Stimulated activated CD4-positive, alpha-beta T cell treated with anti-CD3 and anti-CD28 coated beads, Interleukin-12 subunit alpha, Interleukin-12 subunit beta, amount 100 ng/mL, for 24 hours (primary cell): ENCODE measurements around the gene KIAA1671.

ENCODE experiments used
- DNase-seq, 2 experiments: peaks; one replicate each; pipeline ENCODE4 v3.0.0-alpha.2; 2020; ENCODE audit warnings: low read depth in 2 of 2

Gene KIAA1671

DNA sequence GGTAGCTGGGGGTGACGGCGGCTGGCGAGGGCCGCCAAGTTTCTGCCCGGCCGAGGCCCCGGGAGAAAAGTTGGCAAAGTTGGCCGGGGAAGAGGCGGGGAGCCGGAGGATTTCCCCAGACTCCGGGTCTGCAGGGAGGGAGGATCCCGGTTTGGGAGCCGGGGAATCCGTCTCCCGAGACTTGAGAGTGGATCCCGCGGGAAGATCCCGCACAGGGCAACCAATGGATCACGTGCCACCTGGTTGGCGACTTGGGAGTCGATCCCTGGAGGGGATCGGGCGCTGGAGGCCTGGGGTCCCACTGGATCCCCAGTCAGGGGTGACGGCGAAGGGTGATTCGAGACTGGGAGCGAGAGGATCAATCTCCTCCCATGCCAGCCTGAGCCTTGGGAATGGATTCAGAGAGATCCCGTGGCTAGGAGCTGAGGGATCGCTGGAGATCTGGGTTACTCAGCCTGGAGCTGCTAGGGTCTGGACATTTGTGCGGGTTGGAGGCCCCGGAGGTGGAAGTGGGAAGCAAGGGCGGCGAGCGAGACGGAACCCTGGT is 394 bp downstream of the KIAA1671 start:
- DNase-seq, result no peak

DNA sequence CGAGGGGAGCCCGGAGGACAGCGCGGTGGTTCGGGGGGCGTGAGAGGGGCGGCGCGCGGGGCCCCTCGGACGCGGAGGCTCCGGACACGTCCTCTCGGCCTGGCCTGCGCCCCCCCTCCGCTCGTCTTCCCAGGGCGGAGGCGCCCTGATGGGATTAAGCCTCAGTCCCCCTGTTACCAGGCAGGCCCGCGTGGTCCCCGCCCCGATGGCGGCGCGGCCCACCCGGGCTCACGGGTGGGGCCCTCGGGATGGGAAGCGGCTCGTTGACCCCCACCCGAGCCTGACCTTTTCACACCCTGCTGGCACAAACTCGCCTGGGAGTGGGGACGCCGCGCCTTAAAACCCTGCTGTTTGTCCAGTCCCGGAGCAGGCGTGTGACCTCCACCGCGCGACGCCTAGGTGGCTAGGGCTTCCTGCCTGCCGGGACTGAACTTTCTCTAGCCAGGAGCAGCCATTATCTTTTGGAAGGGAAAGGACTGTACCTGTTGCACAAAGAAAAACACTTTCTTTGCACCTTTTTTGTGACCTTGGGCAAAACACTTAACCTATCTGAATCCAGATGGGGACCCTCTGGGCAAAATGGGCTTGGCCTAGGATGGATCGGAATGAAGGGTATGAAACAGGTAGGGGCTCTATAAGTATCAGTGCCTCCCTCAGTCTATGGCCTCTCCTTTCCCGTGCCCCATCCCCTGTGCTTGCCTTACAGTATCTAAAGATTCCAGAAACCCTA is 1.0 kb downstream of the KIAA1671 start:
- no peak for DNase-seq

DNA sequence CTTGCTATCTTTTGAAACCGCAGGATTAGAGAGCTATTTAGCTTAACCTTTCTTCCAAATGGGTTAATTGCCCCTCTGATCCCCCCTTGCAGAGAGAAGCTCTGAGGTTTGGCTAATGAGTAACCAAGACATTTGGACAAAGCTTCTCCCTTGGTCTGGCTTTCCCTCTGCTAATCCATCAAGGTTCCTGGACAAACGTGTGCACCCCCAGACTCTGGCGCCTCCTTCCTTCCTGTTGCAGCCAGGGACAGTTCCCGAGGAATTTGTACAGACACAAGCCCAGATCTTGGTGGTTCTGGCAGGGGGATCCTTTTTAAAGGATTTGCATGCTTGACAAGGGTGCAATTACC is 1.6 kb downstream of the KIAA1671 start:
- DNase-seq, result no peak

DNA sequence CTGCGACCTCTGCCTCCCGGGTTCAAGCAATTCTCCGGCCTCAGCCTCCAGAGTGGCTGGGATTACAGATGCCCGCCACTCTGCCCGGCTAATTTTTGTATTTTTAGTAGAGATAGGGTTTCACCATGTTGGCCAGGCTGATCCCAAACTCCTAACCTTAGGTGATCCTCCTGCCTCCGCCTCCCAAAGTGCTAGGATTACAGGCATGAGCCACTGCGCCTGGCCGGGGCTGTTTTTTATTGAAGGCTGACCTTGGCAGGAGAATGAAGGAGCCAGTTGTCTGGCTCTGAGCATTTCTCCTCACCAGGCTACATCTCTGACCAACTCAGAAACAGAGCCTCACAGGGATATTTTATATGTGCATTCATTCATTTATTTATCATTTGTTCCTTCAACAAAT is 2.3 kb downstream of the KIAA1671 start:
- DNase-seq, result no peak

DNA sequence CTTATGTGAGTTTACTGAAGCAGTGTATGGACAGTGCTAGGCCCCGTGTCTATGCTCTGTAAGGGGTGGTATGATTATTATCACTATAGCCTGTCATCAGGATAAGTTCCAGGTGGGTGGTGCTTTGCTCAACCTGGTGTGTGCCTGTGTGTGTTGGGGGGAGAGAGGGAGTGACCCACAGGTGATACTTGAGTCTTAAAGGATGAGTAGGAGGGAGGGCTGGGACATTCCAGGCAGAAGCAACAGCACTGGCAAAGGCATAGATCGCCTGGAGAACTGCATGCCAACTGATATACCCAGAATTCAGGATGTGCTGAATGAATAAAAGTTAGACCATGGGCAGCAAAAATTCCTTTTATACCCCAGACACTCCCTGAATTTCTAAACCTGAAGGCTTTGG is 4.5 kb downstream of the KIAA1671 start:
- no peak for DNase-seq

DNA sequence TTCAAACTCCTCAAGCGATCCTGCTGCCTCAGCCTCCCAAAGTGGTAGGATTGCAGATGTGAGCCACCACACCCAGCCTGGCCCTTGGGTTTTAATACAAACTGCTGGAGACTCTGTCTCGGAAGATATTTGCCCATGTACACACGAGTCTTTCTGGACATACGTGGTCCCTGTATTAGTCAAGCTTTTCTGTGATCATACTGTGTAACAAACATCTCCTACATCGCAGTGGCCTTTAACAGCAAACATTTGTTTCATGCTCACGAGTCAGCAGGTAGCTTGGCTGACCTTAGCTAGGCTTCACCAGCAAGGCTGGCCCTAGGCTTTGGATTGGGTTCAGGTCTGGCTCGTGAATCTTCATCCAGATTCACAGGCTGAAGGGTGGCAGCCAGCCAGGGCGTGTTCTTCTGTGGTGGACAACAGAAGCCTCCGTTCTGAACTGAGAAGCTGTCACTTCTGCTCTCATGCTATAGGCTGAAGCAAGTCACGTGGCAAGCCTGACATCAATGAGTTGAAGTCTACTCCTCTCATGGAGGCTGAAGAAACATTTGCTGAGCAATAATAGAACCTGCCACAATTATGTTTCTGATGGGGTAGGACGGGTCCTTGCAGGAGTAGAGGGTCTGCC is 8.8 kb downstream of the KIAA1671 start:
- DNase-seq, result no peak

DNA sequence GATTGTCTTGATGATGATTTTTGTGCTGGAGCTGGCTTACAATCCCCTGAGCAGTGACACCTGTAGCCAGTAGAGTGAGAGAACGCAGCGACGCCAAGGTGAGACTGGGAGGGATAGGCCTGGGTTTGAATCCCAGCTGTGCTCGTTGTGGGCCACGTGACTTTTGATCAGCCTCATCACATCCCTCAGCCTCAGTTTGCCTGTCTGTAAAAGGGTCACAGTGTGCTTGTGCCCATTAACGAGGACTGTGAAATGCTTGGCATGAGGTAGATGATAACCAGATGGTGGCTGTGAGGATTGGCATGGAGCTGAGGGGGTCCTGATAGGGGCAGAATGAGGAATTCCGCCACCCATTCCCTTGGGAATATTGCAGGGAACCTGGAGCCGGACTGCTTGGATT is 9.6 kb downstream of the KIAA1671 start:
- DNase-seq, result no peak

DNA sequence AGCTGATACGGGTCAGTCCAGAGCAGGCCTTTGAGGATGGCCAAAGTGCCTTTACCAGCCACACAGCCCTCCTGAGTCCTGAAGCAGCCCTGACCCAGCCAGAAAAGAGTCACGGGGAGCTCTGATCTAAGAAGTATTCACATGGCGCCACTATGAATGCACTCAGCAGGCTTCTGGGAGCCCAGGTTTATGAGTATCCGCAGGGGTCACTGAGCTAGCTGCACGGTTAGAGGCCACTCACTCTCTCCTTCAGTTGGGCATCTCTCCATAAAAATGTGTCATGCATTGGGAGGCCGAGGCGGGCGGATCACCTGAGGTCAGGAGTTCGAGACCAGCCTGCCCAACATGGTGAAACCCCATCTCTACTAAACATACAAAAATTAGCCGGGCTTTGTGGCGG is 10.3 kb downstream of the KIAA1671 start:
- DNase-seq, result no peak

DNA sequence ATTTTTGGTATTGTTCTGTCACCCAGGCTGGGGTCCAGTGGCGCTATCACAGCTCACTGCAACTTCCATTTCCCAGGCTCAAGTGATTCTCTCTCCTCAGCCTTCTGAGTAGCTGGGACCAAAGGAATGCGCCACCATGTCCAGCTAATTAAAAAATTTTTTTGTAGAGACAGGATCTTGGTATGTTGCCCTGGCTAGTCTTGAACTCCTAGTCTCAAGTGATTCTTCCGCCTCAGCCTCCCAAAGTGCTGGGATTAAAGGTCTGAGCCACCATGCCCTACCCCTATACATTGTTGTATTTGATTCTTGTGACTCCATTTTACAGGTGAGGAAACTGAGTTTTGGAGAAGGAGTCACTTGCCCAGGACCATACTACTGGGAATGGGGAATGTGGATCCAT is 11.9 kb downstream of the KIAA1671 start:
- no peak for DNase-seq

DNA sequence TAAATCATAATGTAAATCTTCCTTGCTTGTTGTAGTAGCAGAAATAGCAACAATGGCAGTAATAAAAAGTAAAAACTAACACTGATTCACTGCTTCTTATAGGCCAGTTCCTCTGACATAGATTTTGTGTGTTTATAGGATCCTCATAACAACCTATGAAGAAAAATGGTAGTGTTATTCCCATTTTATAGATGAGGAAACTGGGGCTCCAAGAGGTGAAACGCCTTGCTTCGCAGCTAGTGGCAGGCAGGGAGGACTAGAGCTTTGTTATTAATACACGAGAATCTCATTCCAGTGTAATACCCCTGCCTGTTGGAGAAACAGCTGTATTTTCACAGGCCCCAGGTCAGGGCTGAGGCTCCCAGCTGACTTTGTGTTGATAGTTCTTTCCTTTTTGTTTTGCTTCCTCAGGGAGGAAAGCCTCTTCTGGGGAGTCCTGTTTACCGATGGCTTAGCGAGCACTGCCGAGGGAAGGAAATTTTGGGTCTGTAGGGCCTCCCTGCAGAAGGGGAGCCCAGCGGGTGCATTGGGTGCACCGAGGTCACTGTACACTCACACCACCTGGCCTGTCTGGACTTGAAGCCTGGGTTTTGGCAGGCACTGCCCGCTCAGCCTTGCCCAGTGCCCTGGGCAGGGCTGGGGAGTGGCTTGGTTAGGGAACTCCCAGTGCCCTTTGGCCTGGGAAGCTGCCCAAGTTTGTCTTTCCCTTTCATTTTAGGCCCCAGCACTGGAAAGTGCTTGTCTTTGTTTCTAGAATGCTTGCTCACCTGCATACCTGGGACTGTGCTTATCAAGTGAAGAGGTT is 13.5 kb downstream of the KIAA1671 start:
- no peak for DNase-seq

DNA sequence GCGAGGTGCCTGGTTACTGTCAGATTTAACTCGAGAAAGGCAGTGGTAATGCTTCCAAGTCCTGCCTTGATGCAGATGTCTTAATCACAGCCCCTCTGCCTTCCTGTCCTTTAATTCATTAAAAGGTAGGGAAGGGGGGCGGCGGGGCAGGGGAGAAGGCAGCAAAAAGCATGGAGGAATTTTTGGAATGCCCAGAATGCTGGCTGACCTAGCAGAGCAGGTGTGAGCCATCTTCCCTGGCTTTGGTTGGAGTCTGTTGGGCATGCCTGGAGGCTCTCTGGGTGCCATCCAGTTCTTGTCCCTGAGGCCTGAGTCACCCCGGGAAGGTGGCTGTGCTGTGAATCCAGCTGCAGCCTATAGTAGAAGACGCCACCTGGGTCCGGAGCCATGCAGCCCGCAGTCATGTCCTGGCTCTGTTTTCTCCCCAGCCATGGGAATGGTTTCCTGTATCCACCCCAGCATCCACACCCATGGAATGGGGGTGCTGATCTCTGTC is 15.6 kb downstream of the KIAA1671 start:
- no peak for DNase-seq

DNA sequence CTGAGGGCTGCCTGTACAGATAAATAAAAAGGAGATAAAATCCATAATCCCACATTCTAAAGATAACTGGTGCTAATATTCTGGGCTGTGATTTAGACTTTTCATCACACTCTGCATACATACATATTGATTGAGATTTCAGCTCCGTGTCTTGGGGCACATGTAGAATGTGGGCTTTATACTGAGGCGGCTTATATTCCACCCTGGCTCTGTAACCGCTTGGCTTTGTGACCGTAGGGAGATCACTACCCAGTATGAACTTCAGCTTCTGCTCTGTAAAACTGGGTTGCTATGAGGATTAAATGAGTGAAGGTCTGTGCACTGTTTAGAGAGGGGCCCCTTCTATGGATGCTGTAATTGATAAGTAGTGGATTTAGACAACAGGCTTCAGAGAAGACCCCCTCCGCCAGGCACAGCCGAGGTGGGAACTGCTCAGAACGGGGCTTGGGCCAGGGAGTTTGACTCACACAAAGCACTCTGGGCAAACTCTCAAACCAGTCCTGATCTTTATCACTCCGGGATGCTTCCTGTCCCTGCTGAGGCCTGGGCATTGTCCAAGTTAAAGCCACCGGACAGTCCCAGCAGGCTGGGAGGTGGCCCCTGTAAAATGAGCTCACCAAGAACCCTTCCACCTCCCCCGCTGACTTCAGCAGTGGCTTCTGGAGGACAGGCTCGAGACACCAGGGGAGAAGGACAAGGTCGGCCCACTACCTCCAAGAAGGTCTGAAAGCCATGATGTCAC is 17.2 kb downstream of the KIAA1671 start:
- DNase-seq, result no peak

DNA sequence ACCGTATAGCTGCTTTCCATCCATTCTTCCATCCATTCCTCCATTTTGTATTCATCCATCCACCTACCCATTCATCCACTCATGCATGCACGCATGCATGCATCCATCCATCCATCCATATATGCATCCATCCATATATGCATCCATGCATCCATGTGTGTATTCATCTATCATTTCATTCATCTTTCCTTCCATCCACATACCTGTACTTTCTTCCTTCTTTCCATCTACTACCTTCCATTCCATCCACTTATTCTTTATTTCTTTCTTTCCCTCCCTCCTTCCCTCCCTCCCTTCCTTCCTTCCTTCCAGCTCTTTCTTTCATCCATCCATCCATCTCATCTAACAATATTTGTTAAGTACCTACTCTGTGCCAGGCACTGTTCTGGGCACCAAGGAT is 19.9 kb downstream of the KIAA1671 start:
- DNase-seq, result no peak

DNA sequence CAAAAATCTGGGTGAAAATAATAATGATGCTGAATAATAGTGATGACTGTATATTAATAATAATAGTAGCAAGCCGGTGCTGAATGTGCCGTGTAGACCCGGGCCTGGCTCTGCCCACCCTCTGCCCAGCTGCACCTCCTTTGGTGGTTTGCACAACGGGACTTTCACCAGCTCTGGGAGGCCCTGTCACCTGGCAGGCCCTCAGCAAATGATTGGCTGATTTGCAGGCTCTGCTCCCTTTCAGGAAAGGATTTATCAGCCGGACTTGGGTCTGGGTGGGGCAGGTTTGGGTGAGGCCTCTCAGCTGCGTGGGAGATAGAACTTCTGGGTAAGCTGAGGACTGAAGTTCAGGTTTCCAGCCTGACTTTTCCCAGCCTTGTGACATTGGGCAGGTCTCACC is 21.4 kb downstream of the KIAA1671 start:
- no peak for DNase-seq

DNA sequence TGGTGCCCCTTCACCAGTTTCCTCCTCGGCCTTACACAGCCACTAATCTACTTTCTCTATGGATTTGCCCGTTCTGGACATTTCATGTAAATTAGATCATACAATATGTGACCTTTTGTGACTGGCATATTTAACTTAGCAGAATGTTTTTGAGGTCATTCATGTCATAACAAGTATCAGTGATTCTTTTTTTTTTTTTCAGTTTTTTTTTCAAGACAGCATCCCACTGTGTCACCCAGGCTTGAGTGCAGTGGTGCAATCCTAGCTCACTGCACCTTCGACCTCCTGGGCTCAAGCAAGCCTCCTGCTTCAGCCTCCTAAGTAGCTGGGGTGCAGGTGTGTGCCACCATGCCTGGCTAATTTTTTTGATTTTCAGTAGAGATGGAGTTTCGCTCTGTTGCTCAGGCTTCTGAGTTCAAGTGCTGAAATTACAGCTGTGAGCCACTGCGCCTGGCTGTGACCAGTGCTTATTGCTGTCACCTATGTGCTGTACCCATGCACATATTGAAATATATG is 22.7 kb downstream of the KIAA1671 start:
- DNase-seq, result no peak

DNA sequence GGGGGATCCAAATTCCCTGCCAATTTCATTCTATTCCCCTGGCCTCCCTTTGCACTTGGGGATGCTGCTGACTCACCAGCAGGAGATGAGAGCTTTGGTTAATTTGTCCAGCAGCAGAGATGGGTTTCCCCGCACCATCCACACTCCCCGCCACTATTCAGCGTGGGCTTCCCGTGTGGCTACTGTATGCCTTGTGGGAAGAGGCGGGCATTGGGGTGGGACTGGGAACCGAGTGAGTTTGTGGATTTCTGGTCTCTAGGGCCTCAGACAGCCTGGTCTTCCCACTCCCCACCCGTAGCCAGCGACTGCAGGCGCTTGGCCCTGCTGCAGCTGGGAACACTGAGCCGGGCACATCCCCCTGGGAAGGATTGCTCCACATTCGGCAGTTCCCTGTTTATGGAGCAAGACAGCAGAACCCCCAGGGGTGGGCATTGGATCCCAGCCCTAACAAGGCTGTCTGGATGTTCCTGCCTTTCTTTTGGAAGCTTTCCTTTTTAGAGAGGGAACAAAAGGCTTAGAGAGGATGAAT is 23.4 kb downstream of the KIAA1671 start:
- no peak for DNase-seq

DNA sequence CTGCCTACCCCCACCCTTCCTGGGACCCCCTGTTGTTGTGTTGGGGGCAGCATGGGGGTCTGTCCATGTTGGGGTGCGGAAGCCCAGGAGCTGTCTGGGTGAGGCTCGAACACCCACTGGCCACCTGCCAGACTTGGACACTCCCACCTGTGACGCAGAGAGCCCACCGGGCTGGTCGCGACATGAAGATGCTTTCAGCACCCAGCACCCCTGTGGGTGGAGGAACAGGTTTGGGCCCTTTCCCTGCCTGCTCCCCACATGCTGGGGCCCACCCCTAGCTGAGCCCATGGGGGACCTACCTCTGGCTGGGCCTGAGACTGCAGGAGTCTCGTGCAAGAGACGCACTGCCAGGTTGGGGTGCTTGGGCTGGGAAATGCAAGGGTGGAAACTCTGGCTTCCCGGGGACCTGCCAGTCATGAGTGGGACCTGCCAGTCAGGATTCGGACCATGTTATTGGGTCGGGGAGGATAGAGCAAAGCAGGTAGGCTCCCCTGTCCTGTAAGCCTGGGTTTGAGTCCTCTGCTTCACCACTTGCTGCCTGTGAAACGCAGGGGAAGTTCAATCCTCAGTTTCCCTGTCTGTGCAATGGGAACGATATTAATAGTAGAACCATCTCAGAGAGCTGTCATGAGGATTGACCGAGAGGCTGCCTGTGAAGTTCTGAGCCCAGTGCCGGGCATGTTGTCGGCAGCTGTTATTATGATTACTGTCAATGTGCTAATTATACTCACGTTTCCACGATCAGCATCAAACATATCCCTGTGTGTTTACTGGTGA is 24.1 kb downstream of the KIAA1671 start:
- no peak for DNase-seq

DNA sequence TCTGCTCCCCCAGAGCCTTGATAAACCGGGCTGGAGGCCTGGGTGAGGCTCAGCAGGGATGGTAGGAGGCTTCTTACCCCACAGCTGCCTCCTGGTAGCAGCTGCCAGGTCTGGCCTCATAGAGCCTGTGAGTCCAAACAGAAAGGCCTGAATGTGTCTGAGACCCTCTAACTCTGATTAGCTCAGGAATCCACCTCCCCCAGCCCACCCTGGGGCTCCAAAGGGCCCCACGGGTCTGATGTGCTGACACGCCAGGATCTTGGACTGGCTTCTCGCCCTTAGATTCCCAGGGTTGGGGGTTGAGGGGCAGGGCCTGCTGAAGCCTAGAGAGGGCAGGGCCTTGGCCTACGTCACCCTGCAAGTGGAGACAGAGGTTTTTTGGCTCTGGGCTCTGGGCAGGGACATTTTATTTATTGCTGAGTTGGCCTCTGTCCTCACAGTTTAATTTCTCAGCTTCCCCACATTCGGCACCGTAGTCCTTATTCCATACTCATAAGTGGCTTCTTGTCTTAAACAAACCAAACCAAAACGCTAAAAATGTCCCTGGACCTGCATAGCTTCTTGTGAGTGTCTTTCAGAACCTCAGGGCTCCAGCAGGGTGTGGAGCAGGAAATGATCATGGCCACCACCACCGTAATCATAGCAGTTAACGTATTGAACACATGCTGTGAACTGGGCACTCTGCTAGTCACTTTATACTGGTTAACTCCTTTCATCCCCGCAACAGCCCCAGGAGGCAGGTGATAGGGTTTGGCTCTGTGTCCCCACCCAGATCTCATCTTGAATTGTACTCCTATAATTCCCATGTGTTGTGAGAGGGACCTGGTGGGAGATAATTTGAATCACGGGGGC is 25.1 kb downstream of the KIAA1671 start:
- no peak for DNase-seq

DNA sequence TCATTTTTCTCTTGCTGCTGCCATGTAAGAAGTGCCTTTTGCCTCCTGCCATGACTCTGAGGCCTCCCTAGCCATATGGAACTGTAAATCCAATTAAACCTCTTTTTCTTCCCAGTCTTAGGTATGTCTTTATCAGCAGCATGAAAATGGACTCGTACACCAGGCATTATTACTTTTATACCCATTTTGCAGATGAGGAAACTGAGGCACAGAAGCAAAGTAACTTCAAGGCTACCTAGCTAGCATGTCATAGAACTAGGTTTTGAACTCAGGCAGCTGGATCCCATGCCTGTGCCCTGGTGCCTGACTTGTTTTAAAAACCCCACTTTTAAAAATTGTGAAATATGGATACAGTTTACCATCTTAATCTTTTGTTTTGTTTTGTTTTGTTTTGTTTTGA is 25.8 kb downstream of the KIAA1671 start:
- DNase-seq, result no peak

DNA sequence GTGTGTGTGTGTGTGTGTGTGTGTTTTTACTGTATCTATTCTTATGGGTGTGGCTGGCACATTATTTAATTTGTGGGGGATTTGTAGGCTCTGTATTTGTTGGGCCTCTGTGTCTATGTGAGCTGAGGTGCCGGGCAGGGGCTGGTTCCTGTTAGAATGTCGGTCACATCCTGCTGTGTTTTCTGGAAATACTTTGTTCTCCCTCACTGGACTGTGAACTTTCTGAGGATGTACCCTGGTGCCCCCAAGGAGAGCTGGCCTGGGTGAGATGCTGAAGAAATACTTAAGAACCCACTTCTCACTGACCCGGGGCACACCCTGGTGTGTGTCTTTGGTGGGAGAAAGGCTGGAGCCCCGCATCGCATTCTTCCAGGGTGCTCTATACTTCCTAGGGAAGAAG is 28.6 kb downstream of the KIAA1671 start:
- DNase-seq, result no peak
